NCI-H128 (cell line): ENCODE measurements around the gene ZSCAN29.

Experiments
- DNase-seq: peaks from one replicate; lab custom pipeline; 2025; ENCODE audit not compliant: unreplicated experiment; lab: John Stamatoyannopoulos, UW

ZSCAN29 gene

GRCh38 chr15:43352693-43353382 is 18.0 kb downstream of the ZSCAN29 start:
- no peak for DNase-seq

- no peak for DNase-seq
Observed at GRCh38 chr15:43347114-43347513, 23.7 kb downstream of the ZSCAN29 start.

GRCh38 chr15:43346305-43346704 is 24.5 kb downstream of the ZSCAN29 start:
- no peak for DNase-seq

- DNase-seq, result no peak
Observed at GRCh38 chr15:43330780-43331087, 40.1 kb downstream of the ZSCAN29 start.

GRCh38 chr15:43329960-43330779 is 40.7 kb downstream of the ZSCAN29 start, which contains the start of gene LCMT2:
Gene LCMT2 (minus strand): TSS chr15:43330573. CDS start chr15:43330489, 84 bp downstream.
- DNase-seq, result peak; percentile 41

- no peak for DNase-seq
Observed at GRCh38 chr15:43329217-43329959, 41.5 kb downstream of the ZSCAN29 start.

- DNase-seq, result no peak
Observed at GRCh38 chr15:43325039-43325684, 45.7 kb downstream of the ZSCAN29 start.

GRCh38 chr15:43318990-43319771 is 51.7 kb downstream of the ZSCAN29 start:
- DNase-seq, result no peak

- no peak for DNase-seq
Observed at GRCh38 chr15:43317566-43318184, 53.2 kb downstream of the ZSCAN29 start.

- DNase-seq, result no peak
Observed at GRCh38 chr15:43316971-43317346, 53.9 kb downstream of the ZSCAN29 start.

- no peak for DNase-seq
Observed at GRCh38 chr15:43316016-43316970, 54.5 kb downstream of the ZSCAN29 start.

GRCh38 chr15:43314171-43314570 is 56.7 kb downstream of the ZSCAN29 start:
- no peak for DNase-seq

GRCh38 chr15:43312378-43312777 is 58.5 kb downstream of the ZSCAN29 start:
- DNase-seq, result no peak
